Spleen (tissue), 11 donors: ENCODE results near the gene FTO. TPM values are rescaled to one million over a fixed set of nuclear protein-coding genes. Genes with fewer than 3 reads are reported as not detected.

Experiments
- DNase-seq: peaks from one replicate; pipeline ENCODE4 v3.0.0-alpha.2; 2020
- H3K27ac ChIP-seq, 8 donors: fragments of 200-600 bp; sonication (generic) in 7 of 8; 1 replicate in 4 of 8; 2 replicates in 4 of 8; pipeline versions ENCODE4 v1.5.0 to v1.8.0; 2016 to 2021; ENCODE audit warnings: inconsistent platforms in 4 of 8, mild to moderate bottlenecking in 4 of 8, moderate library complexity in 1 of 8
- H3K27me3 ChIP-seq, 7 donors: fragments of 200-600 bp; sonication (generic) in 6 of 7; replicated peaks in 1 of 7; 1 replicate in 4 of 7; 2 replicates in 3 of 7; pipeline versions ENCODE4 v1.5.0 to v1.8.0; 2016 to 2021; ENCODE audit warnings: inconsistent platforms in 3 of 7, mild to moderate bottlenecking in 1 of 7
- H3K36me3 ChIP-seq, 6 donors: fragments of 200-600 bp; sonication (generic) in 5 of 6; 1 replicate in 4 of 6; 2 replicates in 2 of 6; pipeline versions ENCODE4 v1.5.0 to v1.8.0; 2016 to 2021; ENCODE audit warnings: inconsistent platforms in 2 of 6
- H3K4me1 ChIP-seq, 6 donors: fragments of 200-600 bp; sonication (generic) in 5 of 6; 1 replicate in 3 of 6; 2 replicates in 3 of 6; pipeline versions ENCODE4 v1.5.0 to v1.8.0; 2016 to 2021; ENCODE audit warnings: inconsistent platforms in 3 of 6
- H3K4me3 ChIP-seq, 8 donors: fragments of 200-600 bp; sonication (generic) in 7 of 8; 1 replicate in 4 of 8; 2 replicates in 4 of 8; pipeline versions ENCODE4 v1.5.0 to v1.8.0; 2016 to 2021; ENCODE audit warnings: inconsistent platforms in 4 of 8, mild to moderate bottlenecking in 4 of 8, moderate library complexity in 2 of 8
- H3K9me3 ChIP-seq, 8 donors: fragments of 200-600 bp; sonication (generic) in 7 of 8; 1 replicate in 4 of 8; 2 replicates in 4 of 8; pipeline versions ENCODE4 v1.5.0 to v1.8.0; 2016 to 2021; ENCODE audit warnings: inconsistent platforms in 4 of 8
- CTCF ChIP-seq, 11 experiments: fragments of 200-600 bp in 7 of 11; fragments of 450-650 bp in 4 of 11; sonication (generic) in 4 of 11; IDR thresholded peaks in 8 of 11; conservative IDR thresholded peaks in 3 of 11; 1 replicate in 7 of 11; 2 replicates in 4 of 11; pipeline versions ENCODE4 v1.4.0 to v1.8.0; 2016 to 2021; ENCODE audit warnings: antibody characterized with exemption in 11 of 11, inconsistent platforms in 4 of 11, mild to moderate bottlenecking in 1 of 11
- POLR2A ChIP-seq, 3 donors: fragments of 450-650 bp; IDR thresholded peaks; one replicate each; pipeline ENCODE4 v1.5.1; 2017; ENCODE audit warnings: antibody characterized with exemption in 3 of 3, mild to moderate bottlenecking in 1 of 3
- POLR2AphosphoS5 ChIP-seq, 3 donors: sonication (generic); formaldehyde crosslinking; IDR thresholded peaks; one replicate each; pipeline ENCODE4 v1.5.1; 2017; ENCODE audit warnings: antibody characterized with exemption in 3 of 3
- WGBS, 5 donors: extraction: QIAGEN DNeasy Blood & Tissue Kit in 3 of 5; methylation state at CpG; one replicate each; pipeline versions ENCODE4 v1.1.5 to v1.1.7; 2013 to 2018; 5-methylcytosine and 5-hydroxymethylcytosine counted together
- intact Hi-C: fragments of 100-400 bp; cut with DNase I; formaldehyde crosslinking; loops from one replicate; pipeline ENCODE4 v1.15.0; 2023; ENCODE audit warnings: low total_unique reads
- polyA plus RNA-seq, 3 donors: library from polyadenylated mRNA; stranded (reverse); fragments of 200-250 nt; gene quantifications; one replicate each; pipeline ENCODE4 v1.2.1, GENCODE V29; 2013
- total RNA-seq, 7 donors: library from RNA; depleted of rRNA in 3 of 7; stranded (reverse); fragments of >200 nt in 3 of 7; fragmentation: NEBNext Ultra II Directional in 4 of 7; extraction: Animal tissue kit (Norgen Biotek cat#: 25700) in 4 of 7; gene quantifications; one replicate each; pipeline versions ENCODE4 v1.1.0 to v1.2.1, GENCODE V29; 2016 to 2021
- donor health status: healthy with polysubstance abuse.
- donor health status: DM: no; HTN: no; CAD: no; lungs with moderate emphysema.
- donor health status: DM: no; HTN: no; CAD: no.
- donor health status: Bipolar disorder and iron deficiency.
- donor health status: healthy.
- donor health status: DM: no; HTN: no; CAD: no.
- donor health status: DM: yes; HTN: yes; CAD: no.

The FTO gene
- total and polyA plus RNA-seq, 10 donors: 6.8 to 89.8 (median 68.4) TPM

DNA sequence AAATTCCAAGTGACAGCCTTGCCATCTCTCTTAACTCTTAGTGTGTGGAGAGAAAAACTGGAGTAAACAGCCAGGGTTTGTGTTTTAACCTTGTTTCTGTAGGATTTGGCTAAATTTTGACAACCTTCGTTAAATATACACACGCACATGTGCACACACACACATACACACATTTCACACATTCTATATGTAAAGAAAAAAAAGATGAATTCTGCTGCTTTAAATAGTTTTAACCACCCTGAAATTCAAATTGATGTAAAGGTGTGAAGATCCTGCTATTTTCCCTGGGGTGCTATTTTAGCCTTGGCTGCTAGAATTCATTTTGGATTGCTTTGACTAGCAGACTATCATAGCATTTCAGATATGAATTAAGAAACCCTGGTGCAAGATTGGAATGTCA is 191.9 kb downstream of the FTO start:
- Histone ChIP-seq H3K4me1 (peaks cover 0 to 16% (median 0%) of the 10 kb centered on the region in 6 donors), H3K36me3 (no peaks in the 10 kb centered on the region), H3K27ac (no peak overlapping the region), H3K9me3 (no peaks in the 10 kb centered on the region), H3K27me3 (no peaks in the 10 kb centered on the region), H3K4me3 (no peak overlapping the region)
- WGBS, 5 donors: 94 to 99% (median 98%) methylated on average over 2 of the region's 2 CpGs
- intact Hi-C loops: no loop called here
- TF ChIP-seq CTCF (IDR thresholded peaks at IDR 0.05 in 8 of 11, conservative IDR thresholded peaks at IDR 0.05 in 3 of 11) (no peak), POLR2A (IDR thresholded peaks at IDR 0.05) (no peak), POLR2AphosphoS5 (IDR thresholded peaks at IDR 0.05) (no peak)
- no peak for DNase-seq

DNA sequence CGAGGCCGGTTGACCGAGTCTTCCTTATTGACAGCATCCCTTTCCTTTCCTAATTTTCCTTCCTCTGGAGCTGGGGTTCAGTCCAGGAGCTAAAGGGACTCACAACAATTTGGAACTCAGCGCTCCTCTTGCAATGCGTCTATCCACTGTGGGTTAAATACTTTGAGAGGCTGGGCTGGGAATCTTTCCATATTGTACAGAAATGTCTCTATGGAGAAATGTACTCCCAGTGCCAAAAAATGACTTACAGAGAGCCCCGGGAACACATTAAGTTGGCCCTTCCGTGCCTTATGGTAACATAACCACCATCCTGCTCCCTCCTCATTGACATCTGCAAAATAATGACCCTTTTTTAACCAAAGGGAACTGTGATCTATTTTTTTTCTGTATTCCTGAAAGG is 192.8 kb downstream of the FTO start:
- H3K4me3 ChIP-seq: no peak overlapping the region
- H3K36me3 ChIP-seq: no peaks in the 10 kb centered on the region
- intact Hi-C loops: no loop called here
- TF ChIP-seq CTCF (IDR thresholded peaks at IDR 0.05 in 8 of 11, conservative IDR thresholded peaks at IDR 0.05 in 3 of 11) (no peak), POLR2AphosphoS5 (IDR thresholded peaks at IDR 0.05) (no peak), POLR2A (IDR thresholded peaks at IDR 0.05) (no peak)
- H3K27ac ChIP-seq: no peak overlapping the region
- DNase-seq: no peak
- H3K4me1 ChIP-seq: peaks cover 0 to 16% (median 0%) of the 10 kb centered on the region in 6 donors
- no peaks in the 10 kb centered on the region for H3K27me3 ChIP-seq
- WGBS, 5 donors: 89 to 94% (median 90%) methylated on average over 7 of the region's 7 CpGs
- H3K9me3 ChIP-seq: no peaks in the 10 kb centered on the region

GRCh38 chr16:53898993-53899392 is 195.0 kb downstream of the FTO start:
- intact Hi-C loops: no loop called here
- TF ChIP-seq POLR2A (IDR thresholded peaks at IDR 0.05): no peak
- TF ChIP-seq CTCF (IDR thresholded peaks at IDR 0.05 in 8 of 11, conservative IDR thresholded peaks at IDR 0.05 in 3 of 11): no peak
- TF ChIP-seq POLR2AphosphoS5 (IDR thresholded peaks at IDR 0.05): no peak
- Histone ChIP-seq H3K27ac (no peak overlapping the region), H3K9me3 (no peaks in the 10 kb centered on the region), H3K27me3 (no peaks in the 10 kb centered on the region), H3K36me3 (peaks cover 0 to 12% (median 0%) of the 10 kb centered on the region in 6 donors), H3K4me3 (no peak overlapping the region), H3K4me1 (peaks cover 0 to 6% (median 0%) of the 10 kb centered on the region in 6 donors)
- DNase-seq: no peak
- 58 to 76% (median 72%) methylated on average over 1 of the region's 1 CpG for WGBS, 5 donors

DNA sequence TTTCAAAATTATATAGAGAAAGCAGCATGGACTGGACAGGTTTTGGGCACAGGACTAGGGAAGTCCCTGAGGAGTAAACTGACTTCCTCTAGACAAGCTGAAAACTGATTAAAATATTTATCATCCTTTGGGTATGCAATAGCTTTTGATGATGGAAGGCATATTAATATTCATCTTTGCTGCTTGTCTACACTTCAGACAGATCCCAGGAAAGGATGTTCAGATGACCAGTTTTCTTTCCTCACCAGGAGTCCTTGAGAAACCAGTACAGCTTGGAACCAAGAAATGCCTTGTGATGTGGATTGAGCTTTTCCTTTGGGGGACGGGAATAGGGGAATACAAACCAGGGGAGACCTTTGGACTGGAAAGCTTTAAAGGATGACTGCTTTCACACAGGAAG is 195.5 kb downstream of the FTO start:
- intact Hi-C loops: no loop called here
- peaks cover 0 to 6% (median 0%) of the 10 kb centered on the region in 6 donors for H3K4me1 ChIP-seq
- H3K27ac ChIP-seq: no peak overlapping the region
- peaks cover 0 to 12% (median 0%) of the 10 kb centered on the region in 6 donors for H3K36me3 ChIP-seq
- H3K9me3 ChIP-seq: no peaks in the 10 kb centered on the region
- H3K4me3 ChIP-seq: no peak overlapping the region
- TF ChIP-seq CTCF (IDR thresholded peaks at IDR 0.05 in 8 of 11, conservative IDR thresholded peaks at IDR 0.05 in 3 of 11) (no peak), POLR2A (IDR thresholded peaks at IDR 0.05) (no peak), POLR2AphosphoS5 (IDR thresholded peaks at IDR 0.05) (no peak)
- no peaks in the 10 kb centered on the region for H3K27me3 ChIP-seq
- WGBS, 5 donors: 71 to 80% (median 76%) methylated on average over 1 of the region's 1 CpG
- no peak for DNase-seq
